T1000 (cell line): Measurements from ENCODE around the gene TNFSF9.

ENCODE experiments used
- DNase-seq: peaks from one replicate; lab custom pipeline; 2025; ENCODE audit warnings: mixed read lengths; lab: John Stamatoyannopoulos, UW

The TNFSF9 gene

GRCh38 chr19:6530386-6531162 is at the start of gene TNFSF9:
Gene TNFSF9, plus strand, starts transcription at chr19:6531026. Its CDS starts 11 bp downstream, at chr19:6531037.
- DNase-seq: peak; percentile 6

- DNase-seq: no peak
Observed at GRCh38 chr19:6481541-6482342, 49.1 kb upstream of the TNFSF9 start, which contains the start of gene DENND1C. Gene DENND1C, minus strand, starts transcription at chr19:6481787. Its CDS starts 92 bp downstream, at chr19:6481695.

GRCh38 chr19:6482343-6482686 is 48.5 kb upstream of the TNFSF9 start:
- DNase-seq: no peak

- DNase-seq: no peak
Observed at GRCh38 chr19:6483235-6483634, 47.6 kb upstream of the TNFSF9 start.

GRCh38 chr19:6484230-6484629 is 46.6 kb upstream of the TNFSF9 start:
- DNase-seq: no peak

- no peak for DNase-seq
Observed at GRCh38 chr19:6484831-6485230, 46.0 kb upstream of the TNFSF9 start.

GRCh38 chr19:6489278-6490061 is 41.4 kb upstream of the TNFSF9 start:
- no peak for DNase-seq

- no peak for DNase-seq
Observed at GRCh38 chr19:6490134-6490533, 40.7 kb upstream of the TNFSF9 start.

- DNase-seq: no peak
Observed at GRCh38 chr19:6491802-6492592, 38.8 kb upstream of the TNFSF9 start.

GRCh38 chr19:6494438-6495036 is 36.3 kb upstream of the TNFSF9 start:
- DNase-seq: no peak

- DNase-seq: no peak
Observed at GRCh38 chr19:6495947-6496346, 34.9 kb upstream of the TNFSF9 start.

GRCh38 chr19:6498294-6499036 is 32.4 kb upstream of the TNFSF9 start:
- DNase-seq: no peak

GRCh38 chr19:6499052-6499790 is 31.6 kb upstream of the TNFSF9 start:
- no peak for DNase-seq

GRCh38 chr19:6500837-6501739 is 29.7 kb upstream of the TNFSF9 start:
- no peak for DNase-seq

GRCh38 chr19:6501740-6502648 is 28.8 kb upstream of the TNFSF9 start, which contains the start of gene TUBB4A:
Gene TUBB4A, minus strand, starts transcription at chr19:6502309. Its CDS starts 97 bp downstream, at chr19:6502212.
- no peak for DNase-seq

- DNase-seq: no peak
Observed at GRCh38 chr19:6503407-6504201, 27.2 kb upstream of the TNFSF9 start.
